Measurements from ENCODE around the gene SEMG2.

Gene SEMG2

DNA sequence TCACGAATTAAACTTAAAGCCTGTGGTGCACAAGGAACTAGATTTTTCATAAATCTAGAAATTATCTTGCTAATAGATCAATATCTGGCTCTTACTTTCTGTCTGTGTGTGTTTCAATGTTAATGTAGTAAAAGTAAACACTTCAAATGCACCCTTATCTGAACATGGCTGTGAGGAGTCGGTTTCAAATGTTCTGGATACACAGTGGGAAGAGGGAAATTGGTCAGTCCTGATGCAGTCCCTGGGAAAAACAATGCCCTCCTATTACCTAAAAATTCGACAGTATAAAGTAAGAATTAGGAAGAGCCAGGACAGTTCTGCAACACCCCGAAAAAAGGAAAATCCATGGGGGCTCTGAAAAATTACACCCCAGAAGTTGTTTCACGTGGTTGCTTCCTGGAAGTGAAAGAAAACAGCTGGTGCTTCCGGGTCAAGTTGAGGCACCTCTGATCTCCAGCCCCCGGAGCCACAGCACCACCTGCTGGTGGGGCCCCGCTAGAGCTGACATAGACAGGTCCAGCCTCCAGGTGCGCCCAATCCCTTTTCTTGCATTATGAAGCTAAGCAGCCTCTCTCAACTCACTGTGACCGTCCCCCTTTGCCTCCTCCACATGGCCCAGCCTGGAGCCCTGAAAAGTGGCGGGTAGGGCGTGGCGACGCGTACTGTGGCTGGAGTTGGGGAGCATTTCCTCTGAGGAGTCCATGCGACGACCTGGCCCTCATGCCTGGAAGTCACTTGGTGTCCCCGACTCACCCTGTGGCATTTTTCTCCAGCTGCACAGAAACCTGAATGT, 8.3 kb downstream of the SEMG2 start:
- DNase-seq (ENCODE audit: low read depth in 2 of 2), result peak; percentile 22 to 55

GRCh38 chr20:45230631-45231030, 9.5 kb downstream of the SEMG2 start:
- no peak for DNase-seq (ENCODE audit: low read depth in 2 of 2)

- no peak for DNase-seq (ENCODE audit: low read depth in 2 of 2)
These were observed 14.8 kb downstream of the SEMG2 start for GRCh38 chr20:45235995-45236394.

- DNase-seq (ENCODE audit: low read depth in 2 of 2), result no peak
These were observed 17.0 kb downstream of the SEMG2 start for GRCh38 chr20:45238139-45238538.

- DNase-seq (ENCODE audit: low read depth in 2 of 2), result no peak
These were observed 24.9 kb downstream of the SEMG2 start for GRCh38 chr20:45246109-45246508.

DNA sequence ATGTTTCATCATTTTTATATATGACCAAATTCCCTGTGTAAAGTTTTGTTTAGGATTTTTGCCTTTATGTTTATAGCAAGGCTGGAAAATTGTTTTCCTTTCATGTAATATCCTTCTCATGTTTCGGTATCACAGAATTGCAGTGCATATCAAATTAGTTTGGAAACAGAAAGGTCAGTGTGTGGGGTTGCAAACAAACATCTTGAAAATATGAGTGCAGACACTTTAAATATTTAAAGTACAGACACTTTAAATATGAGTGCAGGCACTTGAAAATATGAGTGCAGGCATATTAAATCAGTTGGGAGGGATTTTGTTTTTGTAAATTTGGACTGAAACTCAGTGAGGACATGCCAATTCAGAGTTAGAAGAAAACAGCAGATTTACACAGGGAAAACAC, 26.7 kb downstream of the SEMG2 start:
- DNase-seq (ENCODE audit: low read depth in 2 of 2), result no peak

- no peak for DNase-seq (ENCODE audit: low read depth in 2 of 2)
These were observed 27.4 kb downstream of the SEMG2 start for GRCh38 chr20:45248609-45249008.

- DNase-seq (ENCODE audit: low read depth in 2 of 2), result no peak
These were observed 30.8 kb downstream of the SEMG2 start for GRCh38 chr20:45251884-45252560.

DNA sequence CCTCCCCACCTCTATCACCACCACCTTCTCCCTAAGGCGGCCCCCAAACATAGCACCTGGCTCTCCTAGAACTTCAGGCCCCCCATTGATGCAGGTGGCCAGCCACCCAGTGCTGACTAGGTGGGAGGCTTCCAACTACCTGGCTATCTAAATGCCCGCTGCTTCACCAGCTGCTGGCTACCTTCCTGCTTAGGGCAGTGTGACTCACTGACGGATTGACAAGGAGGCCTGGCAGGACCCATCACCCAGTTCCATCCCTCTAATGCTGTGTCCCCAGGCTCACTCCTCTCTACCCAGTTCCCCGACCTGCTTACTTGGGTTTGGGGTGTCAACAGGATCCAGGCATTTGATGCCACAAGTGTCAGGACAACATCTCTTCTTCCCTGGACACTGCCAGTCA, 32.1 kb downstream of the SEMG2 start:
- no peak for DNase-seq (ENCODE audit: low read depth in 2 of 2)

- no peak for DNase-seq (ENCODE audit: low read depth in 2 of 2)
These were observed 33.5 kb downstream of the SEMG2 start, which contains the start of gene SLPI for GRCh38 chr20:45254383-45255262. SLPI (minus strand) TSS chr20:45254564; CDS start chr20:45254543, 21 bp downstream.

DNA sequence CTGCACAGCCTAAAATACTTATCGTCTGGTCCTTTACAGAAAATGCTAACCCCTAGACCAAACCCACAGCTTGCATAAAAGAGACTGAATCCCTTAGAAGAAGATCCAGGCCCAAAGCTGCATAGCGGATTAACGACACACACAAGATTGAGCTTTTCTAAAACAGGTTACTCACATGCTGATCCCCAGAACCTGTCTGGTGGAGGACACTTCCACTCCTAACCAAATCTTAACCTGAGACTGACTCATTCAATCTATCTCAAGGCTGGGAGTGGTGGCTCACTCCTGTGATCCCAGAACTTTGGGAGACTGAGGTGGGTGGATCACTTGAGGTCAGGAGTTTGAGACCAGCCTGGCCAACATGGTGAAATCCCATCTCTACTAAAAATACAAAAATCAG, 36.0 kb downstream of the SEMG2 start:
- no peak for DNase-seq (ENCODE audit: low read depth in 2 of 2)

GRCh38 chr20:45257711-45258110, 36.5 kb downstream of the SEMG2 start:
- no peak for DNase-seq (ENCODE audit: low read depth in 2 of 2)

- no peak for DNase-seq (ENCODE audit: low read depth in 2 of 2)
These were observed 37.1 kb downstream of the SEMG2 start for GRCh38 chr20:45258259-45258658.

GRCh38 chr20:45258664-45259063, 37.5 kb downstream of the SEMG2 start:
- DNase-seq (ENCODE audit: low read depth in 2 of 2), result no peak

DNA sequence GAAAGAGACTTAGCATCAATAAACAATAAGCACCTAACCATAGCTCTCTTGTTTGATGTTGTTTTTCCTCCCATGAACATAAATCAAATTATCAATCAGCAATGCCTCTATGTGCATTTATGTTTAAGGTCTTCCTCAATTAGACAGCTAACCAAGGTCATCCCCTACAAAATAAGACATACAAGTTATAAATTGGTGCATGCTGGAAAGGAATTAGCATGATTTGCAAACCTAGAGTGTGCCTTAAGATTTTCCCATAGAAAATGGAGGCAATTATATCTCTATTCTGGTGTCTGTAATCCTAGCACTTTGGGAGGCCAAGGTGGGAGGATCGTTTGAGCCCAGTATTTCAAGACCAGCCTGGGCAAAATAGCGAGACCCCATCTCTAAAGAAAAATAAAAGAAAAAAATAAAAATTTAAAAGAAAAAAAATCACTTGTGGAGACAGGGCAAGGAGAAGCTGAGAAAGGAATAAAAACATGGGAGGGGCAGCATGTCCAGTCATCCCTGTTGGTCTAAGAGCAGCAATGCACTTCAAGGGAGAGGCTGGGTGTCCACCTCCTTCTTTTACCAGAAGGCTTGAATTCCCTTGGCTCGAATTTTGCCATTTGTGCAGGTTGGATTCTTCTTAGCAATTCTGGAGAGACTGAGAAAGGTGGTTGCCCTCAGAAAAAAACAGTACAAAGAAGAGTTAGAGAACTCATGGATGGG, 42.5 kb downstream of the SEMG2 start:
- DNase-seq (ENCODE audit: low read depth in 2 of 2), result no peak

DNA sequence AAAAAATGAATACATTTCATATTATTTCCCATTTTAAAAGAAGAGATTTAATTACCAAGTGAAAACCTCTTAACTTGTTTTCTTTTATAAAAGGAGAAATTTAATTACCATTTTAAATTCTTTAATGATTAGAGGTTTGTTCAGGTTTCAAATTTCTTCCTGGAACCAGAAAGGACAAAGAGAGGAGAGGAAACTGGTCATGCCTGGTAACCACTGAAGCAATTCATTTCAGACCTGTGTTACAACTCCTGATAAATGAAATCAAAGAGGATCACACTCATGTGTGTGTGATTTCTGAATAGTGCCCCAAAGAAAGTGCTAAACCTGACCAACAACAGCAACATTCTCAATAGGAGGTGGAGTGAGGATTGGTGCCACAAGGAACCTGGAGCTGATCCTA, 45.8 kb downstream of the SEMG2 start:
- no peak for DNase-seq (ENCODE audit: low read depth in 2 of 2)

GRCh38 chr20:45268531-45268930, 47.4 kb downstream of the SEMG2 start:
- no peak for DNase-seq (ENCODE audit: low read depth in 2 of 2)

- DNase-seq (ENCODE audit: low read depth in 2 of 2), result no peak
These were observed 47.9 kb downstream of the SEMG2 start for GRCh38 chr20:45269056-45269455.

- DNase-seq (ENCODE audit: low read depth in 2 of 2), result no peak
These were observed 48.6 kb downstream of the SEMG2 start for GRCh38 chr20:45269754-45270270.
